Measurements from ENCODE around the gene ZFYVE27. TPM values are rescaled to one million over a fixed set of nuclear protein-coding genes. Genes with fewer than 3 reads are reported as not detected.

Gene ZFYVE27
- total and polyA plus RNA-seq, 10 of the 15 experiments (the other 5 are each of a cell fraction or from before 2014, with no cell fraction given): 1.1 to 28.9 (median 21.4) TPM

DNA sequence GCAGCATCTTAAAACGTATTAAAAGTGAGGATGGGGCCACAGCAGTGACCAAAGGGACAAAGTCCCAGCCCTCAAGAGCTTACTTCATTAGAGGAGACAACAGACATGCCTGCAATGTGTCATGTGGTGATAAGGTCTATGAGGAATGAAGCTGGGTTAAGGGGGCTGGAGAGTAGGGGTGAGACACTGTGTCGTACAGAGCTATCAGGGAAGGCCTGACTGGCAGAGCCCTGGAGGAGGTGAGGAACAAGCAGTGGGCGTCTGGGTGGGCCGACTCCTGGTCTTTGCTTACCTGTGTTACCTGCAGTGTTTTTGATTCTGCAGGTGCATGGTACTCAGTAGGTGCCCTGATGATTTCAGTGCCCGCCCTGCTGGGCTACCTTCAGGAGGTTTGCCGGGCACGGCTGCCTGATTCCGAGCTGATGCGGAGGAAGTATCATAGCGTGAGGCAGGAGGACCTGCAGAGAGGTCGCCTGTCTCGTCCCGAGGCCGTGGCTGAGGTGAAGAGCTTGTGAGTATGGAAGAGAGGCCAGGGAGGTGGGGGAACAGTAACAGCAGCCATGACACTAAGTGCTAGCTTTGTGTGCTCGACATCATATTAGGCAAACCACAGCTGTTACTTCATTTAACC, 7.6 kb downstream of the ZFYVE27 start:
- Histone ChIP-seq H3K79me2 (ENCODE audit: control insufficient read depth, insufficient read depth, low read length) (peaks cover 14% of the 10 kb centered on the region), H3K4me3 (no peak overlapping the region), H3K36me3 (ENCODE audit: control insufficient read depth in 2 of 2, insufficient read depth in 2 of 2, low read length in 1 of 2) (peaks cover 11 to 15% of the 10 kb centered on the region in 2 experiments), H3K9me3 (replicated peaks; ENCODE audit: control insufficient read depth, insufficient read depth, low read length) (no peaks in the 10 kb centered on the region), H2AFZ (ENCODE audit: control insufficient read depth, low read depth, low read length) (no peak overlapping the region), H3K27me3 (replicated peaks in 1 of 2; ENCODE audit: control insufficient read depth in 2 of 2, insufficient read depth in 2 of 2, low read length in 1 of 2) (no peaks in the 10 kb centered on the region), H4K20me1 (ENCODE audit: control insufficient read depth, insufficient read depth) (no peaks in the 10 kb centered on the region), H3K9ac (ENCODE audit: control insufficient read depth, insufficient read depth, low read length) (no peak overlapping the region), H3K27ac (ENCODE audit: control insufficient read depth, insufficient read depth) (no peak overlapping the region), H3K4me1 (ENCODE audit: control insufficient read depth, insufficient read depth, low read length) (no peaks in the 10 kb centered on the region), H3K4me2 (ENCODE audit: control insufficient read depth, insufficient read depth) (no peak overlapping the region)
- ChIA-PET CTCF (interaction anchor here (0.6 to 2.8 kb wide), 7 partner anchors 9 to 53 kb away, joined by 3 to 8 read pairs (median 5); no protein-coding TSS in a partner anchor), SMC1A (ENCODE audit: uncharacterized antibody, unreplicated experiment) (interaction anchor here (1.0 to 1.8 kb wide), 2 partner anchors 8 to 43 kb away, joined by 4 to 7 read pairs; partner anchors contain the start of gene ZFYVE27), POLR2A (interaction anchor here (1.1 kb wide), 1 partner anchor 10 kb away, joined by 4 read pairs; no protein-coding TSS in a partner anchor), RAD21 (ENCODE audit: unreplicated experiment) (no interaction called here)
- WGBS (ENCODE audit: insufficient coverage, insufficient replicate concordance, low lambda C conversion rate, missing lambda C conversion rate): 90% methylated on average over 15 of the region's 15 CpGs
- no TSS peak for BruUV-seq (replicated peaks)
- no peak for ATAC-seq
- intact Hi-C loops (cut with micrococcal nuclease; ENCODE audit: unreplicated experiment) (no loop called here), in situ Hi-C loops (cut with MboI) (no loop called here)
- no peak for DNase-seq (ENCODE audit: low read depth, low spot score)
- TF ChIP-seq, protein P1, sequence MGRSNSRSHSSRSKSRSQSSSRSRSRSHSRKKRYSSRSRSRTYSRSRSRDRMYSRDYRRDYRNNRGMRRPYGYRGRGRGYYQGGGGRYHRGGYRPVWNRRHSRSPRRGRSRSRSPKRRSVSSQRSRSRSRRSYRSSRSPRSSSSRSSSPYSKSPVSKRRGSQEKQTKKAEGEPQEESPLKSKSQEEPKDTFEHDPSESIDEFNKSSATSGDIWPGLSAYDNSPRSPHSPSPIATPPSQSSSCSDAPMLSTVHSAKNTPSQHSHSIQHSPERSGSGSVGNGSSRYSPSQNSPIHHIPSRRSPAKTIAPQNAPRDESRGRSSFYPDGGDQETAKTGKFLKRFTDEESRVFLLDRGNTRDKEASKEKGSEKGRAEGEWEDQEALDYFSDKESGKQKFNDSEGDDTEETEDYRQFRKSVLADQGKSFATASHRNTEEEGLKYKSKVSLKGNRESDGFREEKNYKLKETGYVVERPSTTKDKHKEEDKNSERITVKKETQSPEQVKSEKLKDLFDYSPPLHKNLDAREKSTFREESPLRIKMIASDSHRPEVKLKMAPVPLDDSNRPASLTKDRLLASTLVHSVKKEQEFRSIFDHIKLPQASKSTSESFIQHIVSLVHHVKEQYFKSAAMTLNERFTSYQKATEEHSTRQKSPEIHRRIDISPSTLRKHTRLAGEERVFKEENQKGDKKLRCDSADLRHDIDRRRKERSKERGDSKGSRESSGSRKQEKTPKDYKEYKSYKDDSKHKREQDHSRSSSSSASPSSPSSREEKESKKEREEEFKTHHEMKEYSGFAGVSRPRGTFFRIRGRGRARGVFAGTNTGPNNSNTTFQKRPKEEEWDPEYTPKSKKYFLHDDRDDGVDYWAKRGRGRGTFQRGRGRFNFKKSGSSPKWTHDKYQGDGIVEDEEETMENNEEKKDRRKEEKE (IDR thresholded peaks at IDR 0.05): no peak
- no peak for FAIRE-seq

GRCh38 chr10:97747573-97747972, 10.6 kb downstream of the ZFYVE27 start:
- BruUV-seq (replicated peaks): no TSS peak
- Histone ChIP-seq H3K27me3 (replicated peaks in 1 of 2; ENCODE audit: control insufficient read depth in 2 of 2, insufficient read depth in 2 of 2, low read length in 1 of 2) (no peaks in the 10 kb centered on the region), H3K79me2 (ENCODE audit: control insufficient read depth, insufficient read depth, low read length) (no peaks in the 10 kb centered on the region; the same call in 1 of the 2 replicates), H3K27ac (ENCODE audit: control insufficient read depth, insufficient read depth) (no peak overlapping the region), H3K4me3 (no peak overlapping the region), H3K4me1 (ENCODE audit: control insufficient read depth, insufficient read depth, low read length) (no peaks in the 10 kb centered on the region), H3K9ac (ENCODE audit: control insufficient read depth, insufficient read depth, low read length) (no peak overlapping the region), H2AFZ (ENCODE audit: control insufficient read depth, low read depth, low read length) (no peak overlapping the region), H3K36me3 (ENCODE audit: control insufficient read depth in 2 of 2, insufficient read depth in 2 of 2, low read length in 1 of 2) (peaks cover 24 to 28% of the 10 kb centered on the region in 2 experiments), H3K9me3 (replicated peaks; ENCODE audit: control insufficient read depth, insufficient read depth, low read length) (no peaks in the 10 kb centered on the region), H4K20me1 (ENCODE audit: control insufficient read depth, insufficient read depth) (no peaks in the 10 kb centered on the region), H3K4me2 (ENCODE audit: control insufficient read depth, insufficient read depth) (no peak overlapping the region)
- in situ Hi-C loops (cut with MboI) (no loop called here), intact Hi-C loops (cut with micrococcal nuclease; ENCODE audit: unreplicated experiment) (no loop called here)
- ATAC-seq: no peak
- no peak for DNase-seq (ENCODE audit: low read depth, low spot score)
- ChIA-PET POLR2A (no interaction called here), RAD21 (ENCODE audit: unreplicated experiment) (interaction anchor here (0.9 kb wide), 1 partner anchor 17 kb away, joined by 3 read pairs; no protein-coding TSS in a partner anchor), SMC1A (ENCODE audit: uncharacterized antibody, unreplicated experiment) (no interaction called here), CTCF (interaction anchor here (0.6 to 2.6 kb wide), 5 partner anchors 12 to 293 kb away, joined by 3 to 9 read pairs (median 5); partner anchors contain the start of gene ZFYVE27)
- WGBS (ENCODE audit: insufficient coverage, insufficient replicate concordance, low lambda C conversion rate, missing lambda C conversion rate): 95% methylated on average over 1 of the region's 1 CpG
- FAIRE-seq: no peak
- no peak for TF ChIP-seq GABPA (IDR thresholded peaks at IDR 0.05; ENCODE audit: low read depth)
- no peak for TF ChIP-seq BCL11A (IDR thresholded peaks at IDR 0.05; ENCODE audit: low read depth, low read length)
- TF ChIP-seq EZH2 (IDR thresholded peaks at IDR 0.05; ENCODE audit: borderline replicate concordance, control insufficient read depth, low read depth, low read length): no peak
- no peak for TF ChIP-seq CHD4 (IDR thresholded peaks at IDR 0.05)
- no peak for TF ChIP-seq POLR2AphosphoS2 (IDR thresholded peaks at IDR 0.05; ENCODE audit: low read depth, low read length)
- TF ChIP-seq ZBTB40 (IDR thresholded peaks at IDR 0.05; ENCODE audit: borderline replicate concordance): no peak
- no peak for TF ChIP-seq EGR1 (IDR thresholded peaks at IDR 0.05; ENCODE audit: borderline replicate concordance in 1 of 2, low read depth in 2 of 2, low read length in 2 of 2)
- no peak for TF ChIP-seq STAT1 (conservative IDR thresholded peaks at IDR 0.05)
